K562 (cell line): ENCODE results near the gene PSD2. TPM values are rescaled to one million over a fixed set of nuclear protein-coding genes. Genes with fewer than 3 reads are reported as not detected.

Source experiments
- ATAC-seq: fragments of 200-7000 bp; cut with Tn5 transposase; 3 replicates; pipeline ENCODE4 v1.9.1; 2020; ENCODE audit warnings: moderate library complexity
- BruUV-seq: library from RNA; stranded (reverse); fragments of 400-500 nt; replicated peaks from 2 replicates; lab custom pipeline; 2021; lab: Mats Ljungman, UMichigan
- CTCF ChIA-PET: fragments of 300-600 bp; formaldehyde crosslinking; extraction: SDS; loops from one replicate; lab custom pipeline; 2021; ENCODE audit warnings: low intra/inter-chr PET ratio; lab: Yijun Ruan, JAX
- POLR2A ChIA-PET: fragments of 300-600, 350-650 bp; sonication (Branson Sonifier 250); formaldehyde crosslinking; extraction: SDS; loops from one replicate; lab custom pipeline; 2021; ENCODE audit warnings: antibody characterized with exemption, inconsistent platforms; lab: Yijun Ruan, JAX
- DNase-seq, 4 experiments: peaks; one replicate each; pipeline versions ENCODE4 v3.0.0 to v3.0.0-alpha.2; 2011 to 2018; ENCODE audit warnings: low spot score in 3 of 4, mixed read lengths in 3 of 4; ENCODE audit errors: extremely low read depth in 1 of 4
- FAIRE-seq: peaks from 2 replicates; lab custom pipeline; 2011; peaks lifted over from hg19 to GRCh38; lab: Jason Lieb, UNC
- H2AFZ ChIP-seq: 2 replicates; pipeline ENCODE4 v1.6.0; 2011; ENCODE audit warnings: low read depth, low read length, control low read depth, inconsistent platforms
- H3K27ac ChIP-seq: fragments of 200-600 bp; 3 replicates; pipeline ENCODE4 v1.8.0; 2011; ENCODE audit warnings: low read depth, mild to moderate bottlenecking, control low read depth, inconsistent platforms, low read length, moderate library complexity, mixed read lengths; ENCODE audit errors: extremely low read depth
- H3K27me3 ChIP-seq, 2 experiments: fragments of 300-600 bp in 1 of 2; 2 replicates in 1 of 2; 3 replicates in 1 of 2; pipeline versions ENCODE4 v1.6.0 to v1.8.0; 2011; ENCODE audit warnings: inconsistent platforms in 2 of 2, low read length in 2 of 2, mild to moderate bottlenecking in 1 of 2, mixed read lengths in 1 of 2, moderate library complexity in 1 of 2; ENCODE audit not compliant: control insufficient read depth in 2 of 2, insufficient read depth in 2 of 2
- H3K36me3 ChIP-seq: fragments of 300-600 bp; 3 replicates; pipeline ENCODE4 v1.8.0; 2011; ENCODE audit warnings: mild to moderate bottlenecking, low read length, inconsistent platforms; ENCODE audit not compliant: control insufficient read depth, insufficient read depth
- H3K4me1 ChIP-seq, 2 experiments: fragments of 200-600 bp in 1 of 2; replicated peaks in 1 of 2; 2 replicates in 1 of 2; 3 replicates in 1 of 2; pipeline versions ENCODE4 v1.5.1 to v1.8.0; 2011; ENCODE audit warnings: inconsistent platforms in 2 of 2, low read length in 2 of 2, mild to moderate bottlenecking in 1 of 2, mixed read lengths in 1 of 2, moderate library complexity in 1 of 2; ENCODE audit not compliant: control insufficient read depth in 2 of 2, insufficient read depth in 2 of 2
- H3K4me2 ChIP-seq: 2 replicates; pipeline ENCODE4 v1.6.1; 2011; ENCODE audit warnings: low read length, control low read depth, inconsistent platforms, mixed read lengths; ENCODE audit not compliant: insufficient read depth
- H3K4me3 ChIP-seq: fragments of 200-600 bp; sonication (generic), shearing (Covaris generic); 2 replicates; pipeline ENCODE4 v1.5.1; 2016; ENCODE audit warnings: control low read depth, inconsistent platforms
- H3K79me2 ChIP-seq: fragments of 200-600 bp; 3 replicates; pipeline ENCODE4 v1.8.0; 2011; ENCODE audit warnings: low read length, inconsistent platforms; ENCODE audit not compliant: control insufficient read depth, insufficient read depth
- H3K9ac ChIP-seq, 2 experiments: 2 replicates each; pipeline versions ENCODE4 v1.6.0 to v1.6.1; 2011; ENCODE audit warnings: low read depth in 2 of 2, low read length in 2 of 2, control low read depth in 1 of 2, inconsistent platforms in 1 of 2, mild to moderate bottlenecking in 1 of 2, mixed read lengths in 1 of 2; ENCODE audit not compliant: insufficient read depth in 1 of 2
- H3K9me1 ChIP-seq: one replicate; pipeline ENCODE4 v1.6.0; 2011; ENCODE audit warnings: inconsistent platforms, mild to moderate bottlenecking, low read length, moderate library complexity; ENCODE audit not compliant: control insufficient read depth, insufficient read depth
- H3K9me3 ChIP-seq: replicated peaks from 2 replicates; pipeline ENCODE4 v1.5.1; 2011; ENCODE audit warnings: low read depth, low read length, inconsistent platforms; ENCODE audit not compliant: control insufficient read depth, insufficient read depth
- H4K20me1 ChIP-seq: replicated peaks from 2 replicates; pipeline ENCODE4 v1.6.1; 2011; ENCODE audit warnings: low read length, inconsistent platforms, mixed read lengths; ENCODE audit not compliant: control insufficient read depth, insufficient read depth
- ATF1 ChIP-seq, 2 experiments: fragments of 450-650 bp in 1 of 2; IDR thresholded peaks; 2 replicates each; pipeline ENCODE4 v1.6.1; 2016; ENCODE audit warnings: missing compliant biosample characterization in 1 of 2, missing genetic modification characterization in 1 of 2
- BCOR ChIP-seq: fragments of 450-650 bp; IDR thresholded peaks from 2 replicates; pipeline ENCODE4 v1.6.1; 2016
- CHD2 ChIP-seq: IDR thresholded peaks from 2 replicates; pipeline ENCODE4 v1.6.1; 2011; ENCODE audit warnings: low read depth, low read length
- ETV5 ChIP-seq: sonication (generic); formaldehyde crosslinking; IDR thresholded peaks from 2 replicates; pipeline ENCODE4 v1.4.0; 2020; ENCODE audit warnings: low read depth, mild to moderate bottlenecking, missing genetic modification reagents
- FOXP1 ChIP-seq: sonication (generic); formaldehyde crosslinking; IDR thresholded peaks from 2 replicates; pipeline ENCODE4 v1.8.0; 2022; ENCODE audit warnings: mild to moderate bottlenecking, missing genetic modification reagents
- KLF10 ChIP-seq: fragments of 250-450 bp; sonication (Bioruptor Pico); IDR thresholded peaks from 2 replicates; pipeline ENCODE4 v1.6.1; 2021; ENCODE audit warnings: matching md5 sums
- NFYB ChIP-seq: IDR thresholded peaks from 2 replicates; pipeline ENCODE4 v1.6.1; 2011; ENCODE audit warnings: mild to moderate bottlenecking, moderate library complexity; ENCODE audit not compliant: insufficient read length; ENCODE audit errors: extremely low read depth
- PCBP2 ChIP-seq: fragments of 200-400 bp; formaldehyde crosslinking; IDR thresholded peaks from 2 replicates; pipeline ENCODE4 v1.6.1; 2018; ENCODE audit warnings: low read length, low read depth, mild to moderate bottlenecking, moderate library complexity; ENCODE audit not compliant: poor library complexity, severe bottlenecking
- PHF8 ChIP-seq: fragments of 200-600 bp; sonication (generic); IDR thresholded peaks from 2 replicates; pipeline ENCODE4 v1.6.1; 2012; ENCODE audit warnings: mixed run types, mild to moderate bottlenecking, inconsistent platforms, low read length, moderate library complexity, borderline replicate concordance
- PRPF4 ChIP-seq: fragments of 200-400 bp; formaldehyde crosslinking; IDR thresholded peaks from one replicate; pipeline ENCODE4 v1.6.1; 2017; ENCODE audit warnings: low read length, low read depth, mild to moderate bottlenecking; ENCODE audit not compliant: insufficient read depth, poor library complexity, severe bottlenecking
- PTRF ChIP-seq: fragments of 450-650 bp; IDR thresholded peaks from 2 replicates; pipeline ENCODE4 v1.6.1; 2016; ENCODE audit warnings: mild to moderate bottlenecking, missing genetic modification characterization, missing compliant biosample characterization
- PTTG1 ChIP-seq: fragments of 450-650 bp; IDR thresholded peaks from 2 replicates; pipeline ENCODE4 v1.6.1; 2016; ENCODE audit warnings: low read depth, mild to moderate bottlenecking, missing genetic modification characterization, missing compliant biosample characterization
- RBM14 ChIP-seq: fragments of 200-400 bp; formaldehyde crosslinking; IDR thresholded peaks from 2 replicates; pipeline ENCODE4 v1.6.1; 2018; ENCODE audit warnings: low read depth, mild to moderate bottlenecking, low read length, moderate library complexity, borderline replicate concordance; ENCODE audit not compliant: insufficient read depth
- RBM15 ChIP-seq: fragments of 200-400 bp; formaldehyde crosslinking; IDR thresholded peaks from 2 replicates; pipeline ENCODE4 v1.6.1; 2018; ENCODE audit warnings: mild to moderate bottlenecking, low read length, moderate library complexity; ENCODE audit not compliant: insufficient read depth
- SAFB2 ChIP-seq: fragments of 200-400 bp; formaldehyde crosslinking; IDR thresholded peaks from 2 replicates; pipeline ENCODE4 v1.6.1; 2018; ENCODE audit warnings: borderline replicate concordance, low read length, low read depth, moderate library complexity; ENCODE audit not compliant: severe bottlenecking
- SIRT6 ChIP-seq: IDR thresholded peaks from one replicate; pipeline ENCODE4 v1.6.1; 2012; ENCODE audit warnings: low read depth, mild to moderate bottlenecking, control low read depth, inconsistent platforms, low read length, moderate library complexity
- ZC3H4 ChIP-seq: sonication (generic); formaldehyde crosslinking; IDR thresholded peaks from 2 replicates; pipeline ENCODE4 v1.9.0; 2021; ENCODE audit warnings: missing genetic modification reagents, borderline replicate concordance
- ZFP1 ChIP-seq: fragments of 450-650 bp; formaldehyde crosslinking; IDR thresholded peaks from 2 replicates; pipeline ENCODE4 v1.4.0; 2020; ENCODE audit warnings: mild to moderate bottlenecking, mixed read lengths
- ZNF668 ChIP-seq: fragments of 250-450 bp; sonication (Bioruptor Pico); IDR thresholded peaks from 2 replicates; pipeline ENCODE4 v1.8.0; 2022; ENCODE audit warnings: mild to moderate bottlenecking, inconsistent platforms
- ZNF780A ChIP-seq: fragments of 250-450 bp; sonication (Bioruptor Pico); IDR thresholded peaks from 2 replicates; pipeline ENCODE4 v1.5.0; 2021; ENCODE audit warnings: mild to moderate bottlenecking
- WGBS: fragments of 100-300 bp; shearing (Covaris generic); methylation state at CpG from one replicate; pipeline ENCODE4 v1.1.6; 2016; ENCODE audit warnings: low coverage, mixed read lengths; ENCODE audit not compliant: insufficient coverage; ENCODE audit errors: missing lambda C conversion rate; 5-methylcytosine and 5-hydroxymethylcytosine counted together
- in situ Hi-C: fragments of 300-500 bp; cut with MboI; formaldehyde crosslinking; loops from 4 replicates; pipeline ENCODE4 v1.15.0; 2018; ENCODE audit warnings: inconsistent platforms, mixed read lengths
- intact Hi-C: fragments of 100-400 bp; cut with micrococcal nuclease; formaldehyde crosslinking; loops from 2 replicates; pipeline ENCODE4 v1.14.2; 2022
- polyA plus RNA-seq, 8 experiments: library from polyadenylated mRNA; depleted of rRNA in 4 of 8; stranded (reverse) in 5 of 8; unstranded in 3 of 8; fragments of >200 nt; fragmentation: Nextera tagmentation in 2 of 8; fragmentation: Illumina TruSeq in 1 of 8; extraction: Ambion mirVana in 2 of 8; extraction: Trizol in 1 of 8; gene quantifications; 2 replicates each; pipeline versions ENCODE4 v1.2.1 to v1.2.3, GENCODE V29; 2011 to 2014; ENCODE audit warnings: inconsistent platforms in 1 of 8, missing spikeins in 1 of 8
- total RNA-seq, 7 experiments: library from RNA; depleted of rRNA in 6 of 7; stranded (reverse); fragments of >200 nt in 6 of 7; fragmentation: Illumina TruSeq in 2 of 7; extraction: Trizol in 2 of 7; gene quantifications; 2 replicates each; pipeline versions ENCODE4 v1.2.1 to v1.2.3, GENCODE V29; 2011 to 2021; ENCODE audit warnings: low replicate concordance in 1 of 7
- TF ChIP-seq, protein P1 (sequence below): fragments of 250-450 bp; sonication (Bioruptor Pico); IDR thresholded peaks from 2 replicates; pipeline ENCODE4 v1.4.0; 2020
- TF ChIP-seq, protein P2 (sequence below): sonication (generic); formaldehyde crosslinking; IDR thresholded peaks from 2 replicates; pipeline ENCODE4 v1.9.0; 2022; ENCODE audit warnings: mild to moderate bottlenecking, missing genetic modification reagents

PSD2 gene
- total and polyA plus RNA-seq, 9 of the 15 experiments (the other 6 are each of a cell fraction or from before 2014, with no cell fraction given) = 0.01 to 0.09 (median 0.04) TPM; not detected in 4

DNA sequence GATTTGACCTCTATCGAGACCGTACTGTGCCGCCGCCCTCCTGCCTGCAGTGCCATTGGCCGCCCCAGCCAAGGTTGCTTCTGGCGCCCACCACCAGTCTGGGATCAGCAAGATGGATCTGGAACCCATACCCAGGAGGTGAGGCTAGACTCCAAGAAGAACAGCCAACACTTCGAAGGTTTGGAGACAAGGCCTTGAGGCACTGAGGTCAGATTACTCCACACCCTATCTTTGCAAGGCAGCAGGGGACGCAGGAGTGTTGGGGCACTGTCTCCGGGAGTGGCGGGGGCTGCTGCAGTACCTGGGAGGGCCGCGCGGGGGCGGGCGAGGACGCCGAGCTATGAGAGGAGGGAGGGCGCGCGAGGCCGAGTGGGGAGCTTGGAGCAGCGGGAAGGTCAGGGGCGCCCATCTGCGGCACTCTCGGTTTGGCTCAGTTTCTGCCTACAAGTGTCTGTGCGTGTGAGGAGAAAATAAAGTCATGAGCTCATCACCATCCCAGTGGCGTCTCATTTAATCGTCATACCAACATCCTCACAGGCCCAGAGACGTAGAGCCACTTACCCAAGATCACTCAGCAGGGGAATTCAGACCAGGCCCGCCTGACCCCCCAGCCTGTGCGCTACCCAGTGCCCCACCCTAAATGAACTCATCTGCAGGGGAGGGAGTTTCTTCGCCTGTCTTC, 20.5 kb upstream of the PSD2 start:
- peak overlapping the region; percentile 48 for H3K4me2 ChIP-seq
- H3K4me1 ChIP-seq = peaks cover 4 to 14% of the 10 kb centered on the region in 2 experiments; a peak in 4 of 5 replicates
- CTCF ChIA-PET = interaction anchor here (0.5 to 3.0 kb wide), 11 partner anchors 9 to 1552 kb away, joined by 3 to 12 read pairs (median 3); no protein-coding TSS in a partner anchor
- WGBS = 16% methylated on average over 18 of the region's 32 CpGs
- in situ Hi-C loops (no loop called here), intact Hi-C loops (loop anchor here (1.0 kb wide), 1 partner anchor 12 kb away; no protein-coding TSS in a partner anchor)
- no peaks in the 10 kb centered on the region for H4K20me1 ChIP-seq
- ATAC-seq (peak; percentile 98), FAIRE-seq (peak; percentile 89), DNase-seq (peak; percentile 88 to 94 (median 92))
- no peaks in the 10 kb centered on the region for H3K9me3 ChIP-seq
- BruUV-seq = no TSS peak
- peak overlapping the region in 1 of 2 experiments; percentile 20; a peak in 1 of 4 replicates for H3K9ac ChIP-seq
- no peaks in the 10 kb centered on the region for H3K36me3 ChIP-seq
- no peak overlapping the region for H3K4me3 ChIP-seq
- no peaks in the 10 kb centered on the region for H3K9me1 ChIP-seq
- POLR2A ChIA-PET = interaction anchor here (0.6 to 1.0 kb wide), 7 partner anchors 9 to 384 kb away, joined by 3 to 4 read pairs (median 3); partner anchors contain the start of gene SPATA24
- H3K79me2 ChIP-seq = no peaks in the 10 kb centered on the region
- H3K27ac ChIP-seq = no peak overlapping the region
- peak overlapping the region; percentile 59 for H2AFZ ChIP-seq
- H3K27me3 ChIP-seq = peaks cover 2 to 17% of the 10 kb centered on the region in 2 experiments; a peak in 3 of 5 replicates
- TF ChIP-seq KLF10 (CRISPR knock-in tag) (no peak), PTRF (tag) (no peak), NFYB (no peak), PHF8 (no peak), PRPF4 (no peak), ZC3H4 (no peak), SIRT6 (no peak), RBM15 (no peak), ZNF780A (no peak), SAFB2 (no peak), ATF1 (CRISPR knock-in tag; IDR thresholded peaks at IDR 0.05) (no peak), ATF1 (tag; IDR thresholded peaks at IDR 0.05) (peak; percentile 45; the same call in 1 of the 2 replicates), CHD2 (no peak), PTTG1 (tag) (no peak), ZFP1 (no peak), FOXP1 (CRISPR knock-in tag) (no peak), ETV5 (no peak), PCBP2 (no peak), RBM14 (no peak), ZNF668 (no peak), BCOR (peak; percentile 70)
- TF ChIP-seq, protein P1, sequence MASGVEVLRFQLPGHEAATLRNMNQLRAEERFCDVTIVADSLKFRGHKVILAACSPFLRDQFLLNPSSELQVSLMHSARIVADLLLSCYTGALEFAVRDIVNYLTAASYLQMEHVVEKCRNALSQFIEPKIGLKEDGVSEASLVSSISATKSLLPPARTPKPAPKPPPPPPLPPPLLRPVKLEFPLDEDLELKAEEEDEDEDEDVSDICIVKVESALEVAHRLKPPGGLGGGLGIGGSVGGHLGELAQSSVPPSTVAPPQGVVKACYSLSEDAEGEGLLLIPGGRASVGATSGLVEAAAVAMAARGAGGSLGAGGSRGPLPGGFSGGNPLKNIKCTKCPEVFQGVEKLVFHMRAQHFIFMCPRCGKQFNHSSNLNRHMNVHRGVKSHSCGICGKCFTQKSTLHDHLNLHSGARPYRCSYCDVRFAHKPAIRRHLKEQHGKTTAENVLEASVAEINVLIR (CRISPR knock-in tag) = no peak
- TF ChIP-seq, protein P2, sequence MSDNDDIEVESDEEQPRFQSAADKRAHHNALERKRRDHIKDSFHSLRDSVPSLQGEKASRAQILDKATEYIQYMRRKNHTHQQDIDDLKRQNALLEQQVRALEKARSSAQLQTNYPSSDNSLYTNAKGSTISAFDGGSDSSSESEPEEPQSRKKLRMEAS (CRISPR knock-in tag) = peak; percentile 73
